Epithelial cell of esophagus (primary cell): ENCODE data around the gene SRPK2.
"Not testable (repeated sequence)": the region's sequence is repeated elsewhere in the genome, so short reads cannot be mapped to it uniquely, and the experiment has no call there.

Source experiments
- DNase-seq: peaks from one replicate; pipeline ENCODE4 v3.0.0; 2010; ENCODE audit warnings: low read depth
- H3K4me3 ChIP-seq: 2 replicates; pipeline ENCODE4 v1.5.1; 2011; ENCODE audit warnings: mild to moderate bottlenecking, low read length, control low read depth
- TF ChIP-seq, protein P1 (sequence below): IDR thresholded peaks from 2 replicates; pipeline ENCODE4 v1.5.1; 2011; ENCODE audit warnings: low read depth, mild to moderate bottlenecking, low read length, control low read depth, inconsistent platforms; ENCODE audit not compliant: insufficient read depth; ENCODE audit errors: missing control alignments

The SRPK2 gene

DNA sequence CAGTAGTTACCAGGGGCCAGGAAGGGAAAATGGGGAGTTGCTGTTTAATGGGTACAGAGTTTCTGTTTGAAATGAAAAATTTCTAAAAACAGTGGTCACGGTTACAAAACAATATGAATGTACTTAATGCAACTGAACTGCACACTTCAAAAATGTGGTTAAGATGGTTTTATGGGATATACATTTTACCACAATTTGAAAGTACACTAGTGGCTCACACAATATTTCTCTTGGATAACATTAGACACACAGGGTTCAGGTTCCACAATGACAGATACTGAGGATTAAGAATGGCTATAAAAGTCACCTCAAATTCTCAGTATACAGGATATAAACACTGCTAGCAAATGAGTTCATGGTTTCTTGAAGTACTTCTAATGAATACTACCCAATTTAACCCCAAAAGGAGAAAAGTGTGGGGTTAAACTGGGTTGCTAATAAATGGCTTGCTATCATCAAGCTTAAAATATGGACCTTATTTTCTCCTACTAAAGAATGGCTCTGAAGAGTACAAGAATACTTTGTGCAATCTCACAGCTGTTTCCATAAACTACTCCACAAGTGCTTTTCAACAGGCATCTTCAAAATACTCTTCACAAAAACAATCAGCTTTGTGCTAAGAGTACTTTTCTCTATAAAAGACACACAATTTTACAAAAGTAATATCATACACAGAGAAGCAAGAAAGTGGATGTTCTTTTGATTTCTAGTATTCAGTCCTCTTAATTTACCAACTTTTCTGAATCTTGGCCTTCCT, 92.9 kb downstream of the SRPK2 start:
- TF ChIP-seq, protein P1, sequence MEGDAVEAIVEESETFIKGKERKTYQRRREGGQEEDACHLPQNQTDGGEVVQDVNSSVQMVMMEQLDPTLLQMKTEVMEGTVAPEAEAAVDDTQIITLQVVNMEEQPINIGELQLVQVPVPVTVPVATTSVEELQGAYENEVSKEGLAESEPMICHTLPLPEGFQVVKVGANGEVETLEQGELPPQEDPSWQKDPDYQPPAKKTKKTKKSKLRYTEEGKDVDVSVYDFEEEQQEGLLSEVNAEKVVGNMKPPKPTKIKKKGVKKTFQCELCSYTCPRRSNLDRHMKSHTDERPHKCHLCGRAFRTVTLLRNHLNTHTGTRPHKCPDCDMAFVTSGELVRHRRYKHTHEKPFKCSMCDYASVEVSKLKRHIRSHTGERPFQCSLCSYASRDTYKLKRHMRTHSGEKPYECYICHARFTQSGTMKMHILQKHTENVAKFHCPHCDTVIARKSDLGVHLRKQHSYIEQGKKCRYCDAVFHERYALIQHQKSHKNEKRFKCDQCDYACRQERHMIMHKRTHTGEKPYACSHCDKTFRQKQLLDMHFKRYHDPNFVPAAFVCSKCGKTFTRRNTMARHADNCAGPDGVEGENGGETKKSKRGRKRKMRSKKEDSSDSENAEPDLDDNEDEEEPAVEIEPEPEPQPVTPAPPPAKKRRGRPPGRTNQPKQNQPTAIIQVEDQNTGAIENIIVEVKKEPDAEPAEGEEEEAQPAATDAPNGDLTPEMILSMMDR: no peak
- DNase-seq: no peak
- no peak overlapping the region for H3K4me3 ChIP-seq

DNA sequence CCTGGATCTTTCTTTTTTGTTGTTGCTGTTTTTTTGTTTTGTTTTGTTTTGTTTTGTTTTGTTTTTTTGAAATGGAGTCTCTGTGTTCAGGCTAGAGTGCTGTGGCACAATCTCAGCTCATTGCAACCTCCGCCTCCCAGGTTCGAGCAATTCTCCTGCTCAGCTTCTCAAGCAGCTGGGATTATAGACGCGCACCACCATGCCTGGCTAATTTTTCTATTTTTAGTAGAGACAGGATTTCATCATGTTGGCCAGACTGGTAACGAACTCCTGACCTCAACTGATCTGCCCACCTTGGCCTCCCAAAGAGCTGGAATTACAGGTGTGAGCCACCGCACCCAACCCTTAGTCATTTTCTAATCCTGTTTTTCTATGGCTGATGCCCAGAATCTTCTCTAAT, 94.2 kb downstream of the SRPK2 start:
- H3K4me3 ChIP-seq, DNase-seq: not testable (repeated sequence)

DNA sequence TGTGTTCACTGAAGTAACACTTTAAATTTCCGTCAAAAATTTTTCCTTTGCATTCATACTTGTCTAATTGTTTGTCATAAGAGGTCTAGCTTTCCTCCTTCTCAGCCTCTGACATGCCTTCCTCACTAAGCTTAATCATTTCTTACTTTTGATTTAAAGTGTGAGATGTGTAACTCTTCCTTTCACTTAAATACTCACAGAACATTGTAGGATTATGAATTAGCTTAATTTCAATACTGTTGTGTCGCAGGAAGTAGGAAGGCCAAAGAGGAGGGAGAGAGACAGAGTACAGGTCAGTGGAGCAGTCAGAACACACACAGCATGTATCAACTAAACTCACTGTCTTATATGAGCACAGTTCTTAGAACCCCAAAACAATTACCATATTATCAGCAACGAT, 99.0 kb downstream of the SRPK2 start:
- DNase-seq: no peak
- no peak overlapping the region for H3K4me3 ChIP-seq
- TF ChIP-seq, protein P1: no peak

DNA sequence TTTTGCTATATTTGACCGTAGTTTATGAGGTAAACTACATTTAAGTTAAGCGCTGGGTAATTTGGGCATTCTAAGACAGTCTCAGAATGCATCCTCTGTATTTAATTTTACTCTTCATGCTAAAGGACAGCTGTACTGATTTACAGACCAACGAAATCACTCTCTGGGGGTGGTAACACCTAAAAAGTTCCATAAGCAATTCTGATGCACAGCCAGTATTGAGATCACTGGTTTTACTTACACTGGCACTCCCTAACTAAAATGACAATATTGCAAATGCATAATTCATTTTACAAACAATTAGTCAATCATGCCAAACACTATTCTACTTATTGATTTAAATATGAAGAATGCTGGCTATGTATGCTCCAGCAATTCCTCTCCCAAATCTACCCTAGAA, 102.3 kb downstream of the SRPK2 start:
- DNase-seq: no peak
- TF ChIP-seq, protein P1: no peak
- H3K4me3 ChIP-seq: no peak overlapping the region

DNA sequence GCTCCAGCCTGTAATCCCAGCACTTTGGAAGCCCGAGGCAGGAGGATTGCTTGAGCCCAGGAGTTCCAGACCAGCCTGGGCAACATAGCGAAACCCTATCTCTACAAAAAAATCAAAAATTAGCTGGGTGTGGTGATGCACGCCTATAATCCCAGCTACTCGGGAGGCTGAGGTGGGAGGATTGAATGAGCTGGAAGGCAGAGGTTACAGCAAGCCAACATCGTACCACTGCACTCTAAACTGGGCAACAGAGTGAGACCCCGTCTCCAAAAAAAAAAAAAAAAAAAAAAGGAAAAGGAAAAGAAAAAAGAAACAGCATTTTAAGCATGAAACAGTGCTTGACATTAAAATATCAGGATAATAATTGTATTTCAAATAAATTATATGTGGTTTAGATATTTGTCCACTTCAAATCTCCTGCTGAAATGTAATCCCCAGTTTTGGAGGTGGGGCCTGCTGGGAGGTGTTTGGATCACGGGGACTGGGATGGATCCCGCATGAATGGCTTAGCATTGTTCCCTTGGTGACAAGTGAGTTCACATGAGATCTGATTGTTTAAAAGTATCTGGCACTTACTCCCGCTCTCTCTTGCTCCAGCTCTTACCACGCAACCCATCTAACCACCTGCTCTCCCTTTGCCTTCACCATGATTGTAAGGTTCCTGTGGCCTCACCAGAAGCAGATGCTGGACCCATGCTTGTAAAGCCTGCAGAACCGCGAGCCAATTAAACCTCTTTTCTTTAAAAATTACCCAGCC, 103.4 kb downstream of the SRPK2 start:
- TF ChIP-seq, protein P1: no peak
- no peak overlapping the region for H3K4me3 ChIP-seq
- no peak for DNase-seq

DNA sequence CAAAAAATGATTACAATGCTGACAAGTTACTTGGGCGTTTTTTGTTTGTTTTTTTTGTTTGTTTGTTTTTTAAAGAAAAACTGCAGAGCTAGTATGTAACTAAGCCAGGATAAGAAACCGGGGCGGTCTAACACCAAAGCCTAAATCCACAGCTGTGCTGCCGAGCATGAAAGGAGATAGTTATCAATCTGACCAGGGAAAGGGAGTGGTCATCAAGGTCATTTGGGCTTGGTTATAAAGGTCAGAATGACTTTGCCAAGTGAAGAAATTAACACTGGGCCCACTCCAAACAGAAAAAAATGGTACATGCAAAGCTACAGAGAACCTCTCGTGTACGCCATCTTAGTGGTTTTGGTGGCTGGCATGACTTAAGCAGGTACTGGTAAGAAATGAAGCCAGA, 104.7 kb downstream of the SRPK2 start:
- no peak overlapping the region for H3K4me3 ChIP-seq
- TF ChIP-seq, protein P1: no peak
- no peak for DNase-seq

DNA sequence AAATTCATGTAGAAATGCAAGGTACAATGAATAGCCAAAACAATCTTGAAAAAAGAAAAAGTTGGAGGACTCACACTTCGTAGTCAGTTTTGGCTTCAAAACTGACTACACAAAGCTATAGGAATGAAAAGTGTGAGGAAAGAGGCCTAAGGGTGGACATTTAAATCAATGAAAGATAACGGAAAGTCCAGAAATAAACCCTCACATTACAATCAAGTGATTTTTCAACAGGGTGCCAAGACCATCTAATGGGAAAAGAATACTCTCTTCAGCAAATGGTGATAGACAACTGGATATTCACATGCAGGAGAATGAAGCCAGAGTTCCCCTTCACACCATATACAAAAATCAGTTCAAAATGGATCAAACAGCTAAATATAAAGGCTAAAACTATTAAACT, 106.8 kb downstream of the SRPK2 start:
- no peak overlapping the region for H3K4me3 ChIP-seq
- TF ChIP-seq, protein P1: no peak
- no peak for DNase-seq
